Right cardiac atrium (tissue), 5 donors: ENCODE data around the gene PADI3. TPM values are rescaled to one million over a fixed set of nuclear protein-coding genes. Genes with fewer than 3 reads are reported as not detected.

ENCODE experiments used
- ATAC-seq, 2 donors: fragments of 200-7000 bp; cut with Tn5 transposase; one replicate each; pipeline versions ENCODE4 v1.8.0 to v1.9.1; 2020; ENCODE audit warnings: moderate library complexity in 2 of 2, mild to moderate bottlenecking in 1 of 2
- DNase-seq, 3 donors: peaks; one replicate each; pipeline ENCODE4 v3.0.0-alpha.2; 2020
- H3K27ac ChIP-seq: one replicate; pipeline ENCODE4 v1.5.1; 2013; ENCODE audit warnings: mild to moderate bottlenecking, low read length, control low read depth, moderate library complexity
- H3K27me3 ChIP-seq: one replicate; pipeline ENCODE4 v1.6.1; 2013; ENCODE audit not compliant: control insufficient read depth, insufficient read depth
- H3K4me1 ChIP-seq: one replicate; pipeline ENCODE4 v1.6.1; 2013; ENCODE audit warnings: low read length; ENCODE audit not compliant: control insufficient read depth, insufficient read depth
- H3K4me3 ChIP-seq: one replicate; pipeline ENCODE4 v1.5.1; 2013; ENCODE audit warnings: low read length, control low read depth
- H3K9me3 ChIP-seq: one replicate; pipeline ENCODE4 v1.6.1; 2013; ENCODE audit warnings: low read length; ENCODE audit not compliant: control insufficient read depth
- WGBS: extraction: QIAGEN DNeasy Blood & Tissue Kit; methylation state at CpG from one replicate; pipeline ENCODE4 v1.1.7; 2013; 5-methylcytosine and 5-hydroxymethylcytosine counted together
- intact Hi-C, 4 donors: fragments of 100-400 bp; cut with DNase I; formaldehyde crosslinking; loops; one replicate each; pipeline versions ENCODE4 v1.11.0 to v1.14.0; 2022 to 2023
- long read RNA-seq, 4 donors: library from polyadenylated mRNA; unstranded; transcript quantifications; one replicate each; pipeline ENCODE4 v2.0.0, GENCODE V29; 2020 to 2021
- polyA plus RNA-seq: library from polyadenylated mRNA; stranded (reverse); fragments of 200-250 nt; gene quantifications from one replicate; pipeline ENCODE4 v1.2.3, GENCODE V29; 2013
- total RNA-seq, 4 donors: library from RNA; stranded (reverse); fragmentation: NEBNext Ultra II Directional; extraction: Animal tissue kit (Norgen Biotek cat#: 25700); gene quantifications; one replicate each; pipeline ENCODE4 v1.2.1, GENCODE V29; 2021
- donor health status: healthy with polysubstance abuse.
- donor health status: DM: no; HTN: yes; CAD: no.
- donor health status: DM: no; HTN: no; CAD: no.
- donor health status: DM: no; HTN: yes; CAD: no; lungs with severe emphysema.
- donor health status: DM: yes; HTN: yes; CAD: no.

The PADI3 gene
- total RNA-seq = not detected
- polyA plus RNA-seq = not detected
- long read RNA-seq, donor 1 = 0 reads
- long read RNA-seq, donor 2 = 0 reads
- long read RNA-seq, donor 3 = 0 reads
- long read RNA-seq, donor 4 = 0 reads

- H3K4me1 ChIP-seq = no peaks in the 10 kb centered on the region
- 73% methylated on average over 9 of the region's 9 CpGs for WGBS
- ATAC-seq (no peak), DNase-seq (no peak)
- H3K27ac ChIP-seq = no peak within 1 kb of the TSS
- intact Hi-C loops = no loop called here
- H3K9me3 ChIP-seq = no peaks in the 10 kb centered on the region
- no peak within 1 kb of the TSS for H3K4me3 ChIP-seq
- H3K27me3 ChIP-seq = no peaks in the 10 kb centered on the region
These were observed at the start of gene PADI3 for GRCh38 chr1:17248781-17249180. TSS of gene PADI3 (plus strand) at chr1:17249098. CDS start at chr1:17249138, 40 bp downstream.

- 75% methylated on average over 9 of the region's 9 CpGs for WGBS
These were observed 49.4 kb upstream of the PADI3 start for GRCh38 chr1:17199267-17200044.

GRCh38 chr1:17200246-17200645, 48.7 kb upstream of the PADI3 start:
- Histone ChIP-seq H3K4me3 (no peak overlapping the region), H3K4me1 (no peaks in the 10 kb centered on the region), H3K27me3 (no peaks in the 10 kb centered on the region), H3K27ac (no peak overlapping the region), H3K9me3 (no peaks in the 10 kb centered on the region)
- no peak for ATAC-seq
- no peak for DNase-seq
- intact Hi-C loops = no loop called here
- 29% methylated on average over 8 of the region's 8 CpGs for WGBS

More at GRCh38 chr1:17199267-17200044, 49.4 kb upstream of the PADI3 start:
- H3K27me3 ChIP-seq = no peaks in the 10 kb centered on the region
- no peak overlapping the region for H3K4me3 ChIP-seq
- no peaks in the 10 kb centered on the region for H3K9me3 ChIP-seq
- no peaks in the 10 kb centered on the region for H3K4me1 ChIP-seq
- ATAC-seq (no peak), DNase-seq (no peak)
- no peak overlapping the region for H3K27ac ChIP-seq
- intact Hi-C loops = no loop called here

GRCh38 chr1:17200756-17201155, 48.1 kb upstream of the PADI3 start:
- no peaks in the 10 kb centered on the region for H3K9me3 ChIP-seq
- no peaks in the 10 kb centered on the region for H3K27me3 ChIP-seq
- ATAC-seq (no peak), DNase-seq (no peak)
- no peaks in the 10 kb centered on the region for H3K4me1 ChIP-seq
- no peak overlapping the region for H3K4me3 ChIP-seq
- WGBS = 83% methylated on average over 5 of the region's 5 CpGs
- intact Hi-C loops = no loop called here
- H3K27ac ChIP-seq = no peak overlapping the region

- DNase-seq (no peak), ATAC-seq (no peak)
- Histone ChIP-seq H3K4me3 (no peak overlapping the region), H3K9me3 (no peaks in the 10 kb centered on the region), H3K27me3 (no peaks in the 10 kb centered on the region), H3K27ac (no peak overlapping the region), H3K4me1 (no peaks in the 10 kb centered on the region)
- intact Hi-C loops = no loop called here
- WGBS = 61% methylated on average over 9 of the region's 9 CpGs
These were observed 47.5 kb upstream of the PADI3 start for GRCh38 chr1:17201201-17202021.

GRCh38 chr1:17204546-17205440, 44.1 kb upstream of the PADI3 start, which contains the start of gene PADI1:
TSS of gene PADI1 (plus strand) at chr1:17205128. CDS start at chr1:17205218, 90 bp downstream.
- DNase-seq (no peak), ATAC-seq (no peak)
- Histone ChIP-seq H3K9me3 (no peaks in the 10 kb centered on the region), H3K27ac (no peak within 1 kb of the TSS), H3K27me3 (no peaks in the 10 kb centered on the region), H3K4me3 (no peak within 1 kb of the TSS), H3K4me1 (no peaks in the 10 kb centered on the region)
- intact Hi-C loops = no loop called here
- 67% methylated on average over 9 of the region's 9 CpGs for WGBS

- ATAC-seq = no peak
- 87% methylated on average over 7 of the region's 7 CpGs for WGBS
- intact Hi-C loops = no loop called here
These were observed 43.2 kb upstream of the PADI3 start for GRCh38 chr1:17205652-17206051.

GRCh38 chr1:17206196-17206595, 42.7 kb upstream of the PADI3 start:
- H3K9me3 ChIP-seq = no peaks in the 10 kb centered on the region
- no peak overlapping the region for H3K27ac ChIP-seq
- H3K4me3 ChIP-seq = no peak overlapping the region
- intact Hi-C loops = no loop called here
- DNase-seq (no peak), ATAC-seq (no peak)
- 66% methylated on average over 4 of the region's 4 CpGs for WGBS
- H3K4me1 ChIP-seq = no peaks in the 10 kb centered on the region
- H3K27me3 ChIP-seq = no peaks in the 10 kb centered on the region

More at GRCh38 chr1:17205652-17206051, 43.2 kb upstream of the PADI3 start:
- DNase-seq = no peak
- H3K4me1 ChIP-seq = no peaks in the 10 kb centered on the region
- no peak overlapping the region for H3K27ac ChIP-seq
- no peaks in the 10 kb centered on the region for H3K27me3 ChIP-seq
- no peaks in the 10 kb centered on the region for H3K9me3 ChIP-seq
- H3K4me3 ChIP-seq = no peak overlapping the region

- ATAC-seq (peak in 1 of 2 donors; percentile 29), DNase-seq (peak in 2 of 3 donors; percentile 34 to 72)
- H3K27me3 ChIP-seq = no peaks in the 10 kb centered on the region
- no peak overlapping the region for H3K4me3 ChIP-seq
- WGBS = 45% methylated on average over 4 of the region's 4 CpGs
- no peaks in the 10 kb centered on the region for H3K9me3 ChIP-seq
- H3K27ac ChIP-seq = no peak overlapping the region
- H3K4me1 ChIP-seq = no peaks in the 10 kb centered on the region
- intact Hi-C loops = no loop called here
These were observed 41.9 kb upstream of the PADI3 start for GRCh38 chr1:17207046-17207445.

- DNase-seq (no peak), ATAC-seq (no peak)
- intact Hi-C loops = no loop called here
- H3K4me3 ChIP-seq = no peak overlapping the region
- no peaks in the 10 kb centered on the region for H3K4me1 ChIP-seq
- 63% methylated on average over 5 of the region's 5 CpGs for WGBS
- no peak overlapping the region for H3K27ac ChIP-seq
- H3K9me3 ChIP-seq = no peaks in the 10 kb centered on the region
- no peaks in the 10 kb centered on the region for H3K27me3 ChIP-seq
These were observed 41.4 kb upstream of the PADI3 start for GRCh38 chr1:17207540-17207939.
